K562 (cell line): ENCODE data around the gene TMEM135. TPM values are rescaled to one million over a fixed set of nuclear protein-coding genes. Genes with fewer than 3 reads are reported as not detected.
A peak's percentile ranks its signal among the peaks of the same experiment; 100 is the strongest.

Experiments used
- ATAC-seq: fragments of 200-7000 bp; cut with Tn5 transposase; 3 replicates; pipeline ENCODE4 v1.9.1; 2020; ENCODE audit warnings: moderate library complexity
- BruUV-seq: library from RNA; stranded (reverse); fragments of 400-500 nt; replicated peaks from 2 replicates; lab custom pipeline; 2021; lab: Mats Ljungman, UMichigan
- CTCF ChIA-PET: fragments of 300-600 bp; formaldehyde crosslinking; extraction: SDS; loops from one replicate; lab custom pipeline; 2021; ENCODE audit warnings: low intra/inter-chr PET ratio; lab: Yijun Ruan, JAX
- POLR2A ChIA-PET: fragments of 300-600, 350-650 bp; sonication (Branson Sonifier 250); formaldehyde crosslinking; extraction: SDS; loops from one replicate; lab custom pipeline; 2021; ENCODE audit warnings: antibody characterized with exemption, inconsistent platforms; lab: Yijun Ruan, JAX
- DNase-seq, 4 experiments: peaks; one replicate each; pipeline versions ENCODE4 v3.0.0 to v3.0.0-alpha.2; 2011 to 2018; ENCODE audit warnings: low spot score in 3 of 4, mixed read lengths in 3 of 4; ENCODE audit errors: extremely low read depth in 1 of 4
- FAIRE-seq: peaks from 2 replicates; lab custom pipeline; 2011; peaks lifted over from hg19 to GRCh38; lab: Jason Lieb, UNC
- H2AFZ ChIP-seq: 2 replicates; pipeline ENCODE4 v1.6.0; 2011; ENCODE audit warnings: low read depth, low read length, control low read depth, inconsistent platforms
- H3K27ac ChIP-seq: fragments of 200-600 bp; 3 replicates; pipeline ENCODE4 v1.8.0; 2011; ENCODE audit warnings: low read depth, mild to moderate bottlenecking, control low read depth, inconsistent platforms, low read length, moderate library complexity, mixed read lengths; ENCODE audit errors: extremely low read depth
- H3K27me3 ChIP-seq, 2 experiments: fragments of 300-600 bp in 1 of 2; 2 replicates in 1 of 2; 3 replicates in 1 of 2; pipeline versions ENCODE4 v1.6.0 to v1.8.0; 2011; ENCODE audit warnings: inconsistent platforms in 2 of 2, low read length in 2 of 2, mild to moderate bottlenecking in 1 of 2, mixed read lengths in 1 of 2, moderate library complexity in 1 of 2; ENCODE audit not compliant: control insufficient read depth in 2 of 2, insufficient read depth in 2 of 2
- H3K36me3 ChIP-seq: fragments of 300-600 bp; 3 replicates; pipeline ENCODE4 v1.8.0; 2011; ENCODE audit warnings: mild to moderate bottlenecking, low read length, inconsistent platforms; ENCODE audit not compliant: control insufficient read depth, insufficient read depth
- H3K4me1 ChIP-seq, 2 experiments: fragments of 200-600 bp in 1 of 2; replicated peaks in 1 of 2; 2 replicates in 1 of 2; 3 replicates in 1 of 2; pipeline versions ENCODE4 v1.5.1 to v1.8.0; 2011; ENCODE audit warnings: inconsistent platforms in 2 of 2, low read length in 2 of 2, mild to moderate bottlenecking in 1 of 2, mixed read lengths in 1 of 2, moderate library complexity in 1 of 2; ENCODE audit not compliant: control insufficient read depth in 2 of 2, insufficient read depth in 2 of 2
- H3K4me2 ChIP-seq: 2 replicates; pipeline ENCODE4 v1.6.1; 2011; ENCODE audit warnings: low read length, control low read depth, inconsistent platforms, mixed read lengths; ENCODE audit not compliant: insufficient read depth
- H3K4me3 ChIP-seq: fragments of 200-600 bp; sonication (generic), shearing (Covaris generic); 2 replicates; pipeline ENCODE4 v1.5.1; 2016; ENCODE audit warnings: control low read depth, inconsistent platforms
- H3K79me2 ChIP-seq: fragments of 200-600 bp; 3 replicates; pipeline ENCODE4 v1.8.0; 2011; ENCODE audit warnings: low read length, inconsistent platforms; ENCODE audit not compliant: control insufficient read depth, insufficient read depth
- H3K9ac ChIP-seq, 2 experiments: 2 replicates each; pipeline versions ENCODE4 v1.6.0 to v1.6.1; 2011; ENCODE audit warnings: low read depth in 2 of 2, low read length in 2 of 2, control low read depth in 1 of 2, inconsistent platforms in 1 of 2, mild to moderate bottlenecking in 1 of 2, mixed read lengths in 1 of 2; ENCODE audit not compliant: insufficient read depth in 1 of 2
- H3K9me1 ChIP-seq: one replicate; pipeline ENCODE4 v1.6.0; 2011; ENCODE audit warnings: inconsistent platforms, mild to moderate bottlenecking, low read length, moderate library complexity; ENCODE audit not compliant: control insufficient read depth, insufficient read depth
- H3K9me3 ChIP-seq: replicated peaks from 2 replicates; pipeline ENCODE4 v1.5.1; 2011; ENCODE audit warnings: low read depth, low read length, inconsistent platforms; ENCODE audit not compliant: control insufficient read depth, insufficient read depth
- H4K20me1 ChIP-seq: replicated peaks from 2 replicates; pipeline ENCODE4 v1.6.1; 2011; ENCODE audit warnings: low read length, inconsistent platforms, mixed read lengths; ENCODE audit not compliant: control insufficient read depth, insufficient read depth
- MTA1 ChIP-seq: fragments of 450-650 bp; IDR thresholded peaks from 2 replicates; pipeline ENCODE4 v1.6.1; 2017; ENCODE audit warnings: borderline replicate concordance
- ZKSCAN8 ChIP-seq: fragments of 200-800 bp; sonication (Bioruptor generic); IDR thresholded peaks from 2 replicates; pipeline ENCODE4 v1.6.1; 2016; ENCODE audit warnings: missing genetic modification characterization, missing compliant biosample characterization
- ZNF766 ChIP-seq: fragments of 200-800 bp; sonication (Bioruptor generic); conservative IDR thresholded peaks from 2 replicates; pipeline ENCODE4 v1.6.1; 2016; ENCODE audit warnings: missing genetic modification characterization, missing compliant biosample characterization
- WGBS: fragments of 100-300 bp; shearing (Covaris generic); methylation state at CpG from one replicate; pipeline ENCODE4 v1.1.6; 2016; ENCODE audit warnings: low coverage, mixed read lengths; ENCODE audit not compliant: insufficient coverage; ENCODE audit errors: missing lambda C conversion rate; 5-methylcytosine and 5-hydroxymethylcytosine counted together
- in situ Hi-C: fragments of 300-500 bp; cut with MboI; formaldehyde crosslinking; loops from 4 replicates; pipeline ENCODE4 v1.15.0; 2018; ENCODE audit warnings: inconsistent platforms, mixed read lengths
- intact Hi-C: fragments of 100-400 bp; cut with micrococcal nuclease; formaldehyde crosslinking; loops from 2 replicates; pipeline ENCODE4 v1.14.2; 2022
- polyA plus RNA-seq, 8 experiments: library from polyadenylated mRNA; depleted of rRNA in 4 of 8; stranded (reverse) in 5 of 8; unstranded in 3 of 8; fragments of >200 nt; fragmentation: Nextera tagmentation in 2 of 8; fragmentation: Illumina TruSeq in 1 of 8; extraction: Ambion mirVana in 2 of 8; extraction: Trizol in 1 of 8; gene quantifications; 2 replicates each; pipeline versions ENCODE4 v1.2.1 to v1.2.3, GENCODE V29; 2011 to 2014; ENCODE audit warnings: inconsistent platforms in 1 of 8, missing spikeins in 1 of 8
- total RNA-seq, 7 experiments: library from RNA; depleted of rRNA in 6 of 7; stranded (reverse); fragments of >200 nt in 6 of 7; fragmentation: Illumina TruSeq in 2 of 7; extraction: Trizol in 2 of 7; gene quantifications; 2 replicates each; pipeline versions ENCODE4 v1.2.1 to v1.2.3, GENCODE V29; 2011 to 2021; ENCODE audit warnings: low replicate concordance in 1 of 7
- TF ChIP-seq, protein P1 (sequence below): IDR thresholded peaks from 2 replicates; pipeline ENCODE4 v1.6.1; 2016; ENCODE audit warnings: missing genetic modification characterization, missing compliant biosample characterization
- TF ChIP-seq, protein P2 (sequence below): fragments of 450-650 bp; IDR thresholded peaks from 2 replicates; pipeline ENCODE4 v1.6.1; 2017; ENCODE audit warnings: antibody characterized with exemption, mild to moderate bottlenecking

TMEM135 gene
- total and polyA plus RNA-seq, 9 of the 15 experiments (the other 6 are each of a cell fraction or from before 2014, with no cell fraction given) = 17.3 to 53.6 (median 24.9) TPM

DNA sequence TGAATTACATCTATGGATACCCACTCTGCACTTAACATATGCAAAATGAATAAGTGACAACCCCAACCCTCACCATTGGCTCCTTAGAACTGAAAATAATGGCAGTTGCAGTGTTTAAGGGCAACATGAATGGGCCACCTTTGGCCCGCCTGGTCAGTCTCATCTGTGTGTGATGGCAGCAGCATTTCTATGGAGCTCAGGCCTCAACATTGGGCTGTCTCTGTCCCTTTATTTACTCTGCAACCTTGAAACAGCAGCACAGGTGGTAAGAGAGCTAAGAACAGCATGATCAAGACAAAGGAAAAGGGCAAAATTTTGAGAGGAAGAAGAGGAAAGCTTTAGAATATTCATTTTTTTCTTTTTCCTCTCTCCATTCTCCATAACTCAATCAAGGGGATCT is 38.3 kb upstream of the TMEM135 start:
- Histone ChIP-seq H3K4me2 (peak overlapping the region; percentile 86), H3K79me2 (no peaks in the 10 kb centered on the region)
- intact Hi-C loops = loop anchor here (5.0 kb wide), 1 partner anchor 98 kb away; no protein-coding TSS in a partner anchor
- TF ChIP-seq, protein P1, sequence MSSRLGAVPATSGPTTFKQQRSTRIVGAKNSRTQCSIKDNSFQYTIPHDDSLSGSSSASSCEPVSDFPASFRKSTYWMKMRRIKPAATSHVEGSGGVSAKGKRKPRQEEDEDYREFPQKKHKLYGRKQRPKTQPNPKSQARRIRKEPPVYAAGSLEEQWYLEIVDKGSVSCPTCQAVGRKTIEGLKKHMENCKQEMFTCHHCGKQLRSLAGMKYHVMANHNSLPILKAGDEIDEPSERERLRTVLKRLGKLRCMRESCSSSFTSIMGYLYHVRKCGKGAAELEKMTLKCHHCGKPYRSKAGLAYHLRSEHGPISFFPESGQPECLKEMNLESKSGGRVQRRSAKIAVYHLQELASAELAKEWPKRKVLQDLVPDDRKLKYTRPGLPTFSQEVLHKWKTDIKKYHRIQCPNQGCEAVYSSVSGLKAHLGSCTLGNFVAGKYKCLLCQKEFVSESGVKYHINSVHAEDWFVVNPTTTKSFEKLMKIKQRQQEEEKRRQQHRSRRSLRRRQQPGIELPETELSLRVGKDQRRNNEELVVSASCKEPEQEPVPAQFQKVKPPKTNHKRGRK = peak; percentile 32; the same call in 1 of the 2 replicates
- TF ChIP-seq ZNF766 = peak; percentile 29; the same call in 1 of the 2 replicates
- TF ChIP-seq MTA1 = no peak
- TF ChIP-seq ZKSCAN8 = no peak
- TF ChIP-seq, protein P2, sequence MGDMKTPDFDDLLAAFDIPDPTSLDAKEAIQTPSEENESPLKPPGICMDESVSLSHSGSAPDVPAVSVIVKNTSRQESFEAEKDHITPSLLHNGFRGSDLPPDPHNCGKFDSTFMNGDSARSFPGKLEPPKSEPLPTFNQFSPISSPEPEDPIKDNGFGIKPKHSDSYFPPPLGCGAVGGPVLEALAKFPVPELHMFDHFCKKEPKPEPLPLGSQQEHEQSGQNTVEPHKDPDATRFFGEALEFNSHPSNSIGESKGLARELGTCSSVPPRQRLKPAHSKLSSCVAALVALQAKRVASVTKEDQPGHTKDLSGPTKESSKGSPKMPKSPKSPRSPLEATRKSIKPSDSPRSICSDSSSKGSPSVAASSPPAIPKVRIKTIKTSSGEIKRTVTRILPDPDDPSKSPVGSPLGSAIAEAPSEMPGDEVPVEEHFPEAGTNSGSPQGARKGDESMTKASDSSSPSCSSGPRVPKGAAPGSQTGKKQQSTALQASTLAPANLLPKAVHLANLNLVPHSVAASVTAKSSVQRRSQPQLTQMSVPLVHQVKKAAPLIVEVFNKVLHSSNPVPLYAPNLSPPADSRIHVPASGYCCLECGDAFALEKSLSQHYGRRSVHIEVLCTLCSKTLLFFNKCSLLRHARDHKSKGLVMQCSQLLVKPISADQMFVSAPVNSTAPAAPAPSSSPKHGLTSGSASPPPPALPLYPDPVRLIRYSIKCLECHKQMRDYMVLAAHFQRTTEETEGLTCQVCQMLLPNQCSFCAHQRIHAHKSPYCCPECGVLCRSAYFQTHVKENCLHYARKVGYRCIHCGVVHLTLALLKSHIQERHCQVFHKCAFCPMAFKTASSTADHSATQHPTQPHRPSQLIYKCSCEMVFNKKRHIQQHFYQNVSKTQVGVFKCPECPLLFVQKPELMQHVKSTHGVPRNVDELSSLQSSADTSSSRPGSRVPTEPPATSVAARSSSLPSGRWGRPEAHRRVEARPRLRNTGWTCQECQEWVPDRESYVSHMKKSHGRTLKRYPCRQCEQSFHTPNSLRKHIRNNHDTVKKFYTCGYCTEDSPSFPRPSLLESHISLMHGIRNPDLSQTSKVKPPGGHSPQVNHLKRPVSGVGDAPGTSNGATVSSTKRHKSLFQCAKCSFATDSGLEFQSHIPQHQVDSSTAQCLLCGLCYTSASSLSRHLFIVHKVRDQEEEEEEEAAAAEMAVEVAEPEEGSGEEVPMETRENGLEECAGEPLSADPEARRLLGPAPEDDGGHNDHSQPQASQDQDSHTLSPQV = peak; percentile 38; the same call in 1 of the 2 replicates
- TF ChIP-seq, all 486 proteins: peak for 3
- ChIA-PET CTCF (no interaction called here), POLR2A (interaction anchor here (1.2 to 1.5 kb wide), 5 partner anchors 9 to 45 kb away, joined by 4 to 7 read pairs (median 6); partner anchors contain the start of genes FZD4 and TMEM135)
- peak overlapping the region; percentile 46 to 77; a peak in 3 of 4 replicates for H3K9ac ChIP-seq
- no peaks in the 10 kb centered on the region for H3K9me3 ChIP-seq
- no peaks in the 10 kb centered on the region for H4K20me1 ChIP-seq
- in situ Hi-C loops = no loop called here
- H2AFZ ChIP-seq = peak overlapping the region; percentile 81
- no peaks in the 10 kb centered on the region for H3K27me3 ChIP-seq
- peaks cover 17 to 39% of the 10 kb centered on the region in 2 experiments; a peak in 4 of 5 replicates for H3K4me1 ChIP-seq
- FAIRE-seq (no peak), DNase-seq (peak in 1 of 4 experiments; percentile 24), ATAC-seq (peak; percentile 15)
- H3K36me3 ChIP-seq = no peaks in the 10 kb centered on the region
- no peaks in the 10 kb centered on the region for H3K9me1 ChIP-seq
- BruUV-seq = no TSS peak
- 47% methylated on average over 1 of the region's 1 CpG for WGBS
- peak overlapping the region; percentile 87 for H3K27ac ChIP-seq
- peak overlapping the region; percentile 12; the same call in 1 of the 2 replicates for H3K4me3 ChIP-seq
